PFSK-1 (cell line): ENCODE results near the gene FABP1.

Source experiments
- FOXP2 ChIP-seq: optimal IDR thresholded peaks from 2 replicates; pipeline ENCODE3; 2011; ENCODE audit warnings: borderline replicate concordance, control low read depth, inconsistent platforms; ENCODE audit not compliant: insufficient read depth; ENCODE audit errors: extremely low read length, extremely low read depth
- POLR2AphosphoS5 ChIP-seq: IDR thresholded peaks from 2 replicates; pipeline ENCODE4 v1.6.1; 2012; ENCODE audit warnings: low read depth, mild to moderate bottlenecking, control low read depth, low read length, moderate library complexity
- REST ChIP-seq, 2 experiments: IDR thresholded peaks; 2 replicates each; pipeline versions ENCODE4 v1.6.1 to v1.8.0; 2011 to 2012; ENCODE audit warnings: low read depth in 2 of 2, low read length in 2 of 2, control low read depth in 1 of 2, inconsistent platforms in 1 of 2, mild to moderate bottlenecking in 1 of 2, moderate library complexity in 1 of 2; ENCODE audit not compliant: insufficient read depth in 1 of 2
- SIN3A ChIP-seq: IDR thresholded peaks from 2 replicates; pipeline ENCODE4 v1.6.1; 2012; ENCODE audit warnings: mild to moderate bottlenecking, low read length, moderate library complexity, borderline replicate concordance; ENCODE audit not compliant: insufficient read depth
- TAF1 ChIP-seq: IDR thresholded peaks from 2 replicates; pipeline ENCODE4 v1.6.1; 2012; ENCODE audit warnings: low read length, control low read depth, borderline replicate concordance; ENCODE audit not compliant: insufficient read depth

- TF ChIP-seq SIN3A (no peak), TAF1 (no peak), REST (IDR thresholded peaks at IDR 0.05; ENCODE audit: insufficient read depth in 1 of 2, low read depth in 2 of 2, low read length in 2 of 2) (no peak), POLR2AphosphoS5 (no peak), FOXP2 (no peak)
These were observed 41.5 kb downstream of the FABP1 start for GRCh38 chr2:88086401-88086800.
